Chondrocyte (in vitro differentiated cells): ENCODE results near the gene HSD11B2. TPM values are rescaled to one million over a fixed set of nuclear protein-coding genes. Genes with fewer than 3 reads are reported as not detected.

Experiments
- DNase-seq: peaks from one replicate; pipeline ENCODE4 v3.0.0; 2021; ENCODE audit warnings: mixed read lengths, low spot score
- H3K27ac Mint-ChIP-seq: one replicate; pipeline ENCODE4 v1.8.0; 2021; ENCODE audit warnings: mild to moderate bottlenecking, moderate library complexity, mixed read lengths; ENCODE audit not compliant: unreplicated experiment
- H3K27me3 Mint-ChIP-seq: 2 replicates; pipeline ENCODE4 v1.8.0; 2021; ENCODE audit warnings: low read depth, mixed read lengths
- H3K36me3 Mint-ChIP-seq: 2 replicates; pipeline ENCODE4 v1.8.0; 2021; ENCODE audit warnings: low read depth, mixed read lengths
- H3K4me1 Mint-ChIP-seq: 2 replicates; pipeline ENCODE4 v1.8.0; 2021; ENCODE audit warnings: low read depth, mild to moderate bottlenecking, mixed read lengths
- H3K4me3 Mint-ChIP-seq: one replicate; pipeline ENCODE4 v1.8.0; 2021; ENCODE audit warnings: mild to moderate bottlenecking, moderate library complexity, mixed read lengths; ENCODE audit not compliant: unreplicated experiment
- H3K9me3 Mint-ChIP-seq: 2 replicates; pipeline ENCODE4 v1.8.0; 2021; ENCODE audit warnings: low read depth, mixed read lengths
- CTCF ChIP-seq: fragments of 200-600 bp; sonication (generic); IDR thresholded peaks from 2 replicates; pipeline ENCODE4 v1.5.0; 2021; ENCODE audit warnings: antibody characterized with exemption, mild to moderate bottlenecking, moderate library complexity
- total RNA-seq: library from RNA; stranded (reverse); gene quantifications from 3 replicates; pipeline ENCODE4 v1.2.1, GENCODE V29; 2021

HSD11B2 gene
- total RNA-seq, 1 donor from 2014 or later, result 0.20 TPM

- Mint-ChIP-seq H3K36me3 (no peaks in the 10 kb centered on the region), H3K27me3 (no peaks in the 10 kb centered on the region), H3K4me1 (peaks cover 58% of the 10 kb centered on the region), H3K27ac (peak overlapping the region; percentile 80), H3K4me3 (no peak overlapping the region), H3K9me3 (no peaks in the 10 kb centered on the region)
- no peak for TF ChIP-seq CTCF
- DNase-seq, result no peak
These were observed 28.9 kb downstream of the HSD11B2 start for GRCh38 chr16:67459861-67460150.

- peaks cover 58% of the 10 kb centered on the region for H3K4me1 Mint-ChIP-seq
- H3K36me3 Mint-ChIP-seq, result no peaks in the 10 kb centered on the region
- H3K27ac Mint-ChIP-seq, result peak overlapping the region; percentile 80
- H3K9me3 Mint-ChIP-seq, result no peaks in the 10 kb centered on the region
- no peaks in the 10 kb centered on the region for H3K27me3 Mint-ChIP-seq
- H3K4me3 Mint-ChIP-seq, result no peak overlapping the region
- no peak for TF ChIP-seq CTCF
- DNase-seq, result no peak
These were observed 29.2 kb downstream of the HSD11B2 start for GRCh38 chr16:67460168-67460567.

GRCh38 chr16:67460961-67461360 lies 30.0 kb downstream of the HSD11B2 start:
- Mint-ChIP-seq H3K27ac (no peak overlapping the region), H3K4me3 (no peak overlapping the region), H3K9me3 (no peaks in the 10 kb centered on the region), H3K4me1 (peaks cover 66% of the 10 kb centered on the region), H3K27me3 (no peaks in the 10 kb centered on the region), H3K36me3 (no peaks in the 10 kb centered on the region)
- TF ChIP-seq CTCF, result no peak
- no peak for DNase-seq

- Mint-ChIP-seq H3K36me3 (no peaks in the 10 kb centered on the region), H3K4me3 (no peak overlapping the region), H3K27ac (no peak overlapping the region), H3K9me3 (no peaks in the 10 kb centered on the region), H3K27me3 (no peaks in the 10 kb centered on the region), H3K4me1 (peaks cover 63% of the 10 kb centered on the region)
- no peak for TF ChIP-seq CTCF
- DNase-seq, result no peak
These were observed 30.8 kb downstream of the HSD11B2 start for GRCh38 chr16:67461600-67462278.

GRCh38 chr16:67462279-67462655 lies 31.3 kb downstream of the HSD11B2 start:
- Mint-ChIP-seq H3K36me3 (no peaks in the 10 kb centered on the region), H3K4me1 (peaks cover 58% of the 10 kb centered on the region), H3K27ac (no peak overlapping the region), H3K4me3 (no peak overlapping the region), H3K9me3 (no peaks in the 10 kb centered on the region), H3K27me3 (no peaks in the 10 kb centered on the region)
- no peak for TF ChIP-seq CTCF
- no peak for DNase-seq
